Caco-2 (cell line): ENCODE results near the gene TPD52L1. TPM values are rescaled to one million over a fixed set of nuclear protein-coding genes. Genes with fewer than 3 reads are reported as not detected.

Experiments used
- BruUV-seq: library from RNA; stranded (reverse); fragments of 400-500 nt; replicated peaks from 2 replicates; lab custom pipeline; 2021; lab: Mats Ljungman, UMichigan
- CTCF ChIA-PET: fragments of 300-600 bp; sonication (Branson Sonifier 250); formaldehyde crosslinking; loops from one replicate; lab custom pipeline; 2022; ENCODE audit warnings: antibody characterized with exemption; lab: Charles Lee
- POLR2A ChIA-PET: fragments of 300-600 bp; sonication (Branson Sonifier 250); formaldehyde crosslinking; loops from one replicate; lab custom pipeline; 2022; ENCODE audit warnings: antibody characterized with exemption; lab: Charles Lee
- DNase-seq, 2 experiments: peaks; one replicate each; pipeline versions ENCODE4 v3.0.0 to v3.0.0-alpha.2; 2020 to 2022
- H3K27me3 ChIP-seq: replicated peaks from 2 replicates; pipeline ENCODE4 v1.6.0; 2011; ENCODE audit warnings: low read length; ENCODE audit not compliant: control insufficient read depth, insufficient read depth
- H3K36me3 ChIP-seq: 2 replicates; pipeline ENCODE4 v1.5.1; 2011; ENCODE audit warnings: low read length; ENCODE audit not compliant: control insufficient read depth, insufficient read depth
- H3K4me1 ChIP-seq: fragments of 250-450 bp; sonication (Bioruptor Pico); 2 replicates; pipeline ENCODE4 v1.5.1; 2020; ENCODE audit warnings: mild to moderate bottlenecking
- H3K4me3 ChIP-seq: 2 replicates; pipeline ENCODE4 v1.5.1; 2011; ENCODE audit warnings: low read depth, mild to moderate bottlenecking, control low read depth, low read length
- H3K9me3 ChIP-seq: fragments of 250-450 bp; sonication (Bioruptor Pico); 2 replicates; pipeline ENCODE4 v1.5.1; 2020; ENCODE audit warnings: mild to moderate bottlenecking, moderate library complexity
- H3K27ac Mint-ChIP-seq: one replicate; pipeline ENCODE4 v1.8.0; 2022; ENCODE audit warnings: mixed read lengths; ENCODE audit not compliant: unreplicated experiment
- H3K27me3 Mint-ChIP-seq: one replicate; pipeline ENCODE4 v1.8.0; 2022; ENCODE audit warnings: mixed read lengths; ENCODE audit not compliant: insufficient read depth, unreplicated experiment
- H3K36me3 Mint-ChIP-seq: one replicate; pipeline ENCODE4 v1.8.0; 2022; ENCODE audit warnings: mild to moderate bottlenecking, mixed read lengths; ENCODE audit not compliant: insufficient read depth, unreplicated experiment
- H3K4me1 Mint-ChIP-seq: one replicate; pipeline ENCODE4 v1.8.0; 2022; ENCODE audit warnings: low read depth, mixed read lengths; ENCODE audit not compliant: unreplicated experiment
- H3K4me3 Mint-ChIP-seq: one replicate; pipeline ENCODE4 v1.8.0; 2022; ENCODE audit warnings: mild to moderate bottlenecking, moderate library complexity, mixed read lengths; ENCODE audit not compliant: unreplicated experiment
- H3K9me3 Mint-ChIP-seq: one replicate; pipeline ENCODE4 v1.8.0; 2022; ENCODE audit warnings: mixed read lengths; ENCODE audit not compliant: unreplicated experiment
- intact Hi-C: fragments of 100-400 bp; cut with micrococcal nuclease; formaldehyde crosslinking; loops from one replicate; pipeline ENCODE4 v1.10.0; 2022; ENCODE audit not compliant: unreplicated experiment
- total RNA-seq: library from RNA; stranded (reverse); gene quantifications from 2 replicates; pipeline ENCODE4 v1.2.3, GENCODE V29; 2022
- TF ChIP-seq, protein P1 (sequence below), 2 experiments: fragments of 200-600 bp in 1 of 2; IDR thresholded peaks; 1 replicate in 1 of 2; 2 replicates in 1 of 2; pipeline versions ENCODE4 v1.5.1 to v1.8.0; 2011 to 2022; ENCODE audit warnings: antibody characterized with exemption in 1 of 2, control low read depth in 1 of 2, inconsistent platforms in 1 of 2, low read depth in 1 of 2, low read length in 1 of 2, mild to moderate bottlenecking in 1 of 2, moderate library complexity in 1 of 2; ENCODE audit not compliant: insufficient read depth in 1 of 2, severe bottlenecking in 1 of 2, unreplicated experiment in 1 of 2

TPD52L1 gene
- total RNA-seq, 1 experiment from 2014 or later: 83.9 TPM

DNA sequence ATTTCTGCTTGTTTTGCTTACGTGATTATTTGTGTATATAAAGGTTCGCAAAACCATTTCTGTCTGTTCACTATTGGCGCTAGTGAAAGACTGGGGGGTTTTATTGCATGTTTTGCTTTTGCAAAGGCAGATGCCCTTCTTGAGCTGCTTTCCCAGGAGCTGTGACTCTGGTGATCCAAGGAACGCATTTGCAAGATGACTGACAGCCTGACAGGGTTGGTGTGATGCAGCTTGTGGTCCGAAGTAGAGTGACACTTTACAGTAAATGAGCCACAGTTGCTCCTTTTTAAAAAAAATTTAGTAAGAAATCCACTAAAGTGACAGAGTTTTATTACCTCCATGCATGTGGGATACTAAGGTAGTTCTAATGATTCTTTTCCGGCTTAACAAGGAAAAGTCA lies 73.7 kb downstream of the TPD52L1 start:
- POLR2A ChIA-PET: no interaction called here
- no TSS peak for BruUV-seq
- H3K4me3 ChIP-seq: no peak overlapping the region
- Mint-ChIP-seq H3K27me3 (no peaks in the 10 kb centered on the region), H3K4me1 (peaks cover 22% of the 10 kb centered on the region), H3K27ac (no peak overlapping the region), H3K4me3 (no peak overlapping the region), H3K9me3 (no peaks in the 10 kb centered on the region), H3K36me3 (peaks cover 6% of the 10 kb centered on the region)
- H3K27me3 ChIP-seq: no peaks in the 10 kb centered on the region
- no peaks in the 10 kb centered on the region for H3K9me3 ChIP-seq
- DNase-seq: no peak
- CTCF ChIA-PET: no interaction called here
- H3K4me1 ChIP-seq: peaks cover 10% of the 10 kb centered on the region
- intact Hi-C loops: no loop called here
- H3K36me3 ChIP-seq: no peaks in the 10 kb centered on the region
- TF ChIP-seq, protein P1, sequence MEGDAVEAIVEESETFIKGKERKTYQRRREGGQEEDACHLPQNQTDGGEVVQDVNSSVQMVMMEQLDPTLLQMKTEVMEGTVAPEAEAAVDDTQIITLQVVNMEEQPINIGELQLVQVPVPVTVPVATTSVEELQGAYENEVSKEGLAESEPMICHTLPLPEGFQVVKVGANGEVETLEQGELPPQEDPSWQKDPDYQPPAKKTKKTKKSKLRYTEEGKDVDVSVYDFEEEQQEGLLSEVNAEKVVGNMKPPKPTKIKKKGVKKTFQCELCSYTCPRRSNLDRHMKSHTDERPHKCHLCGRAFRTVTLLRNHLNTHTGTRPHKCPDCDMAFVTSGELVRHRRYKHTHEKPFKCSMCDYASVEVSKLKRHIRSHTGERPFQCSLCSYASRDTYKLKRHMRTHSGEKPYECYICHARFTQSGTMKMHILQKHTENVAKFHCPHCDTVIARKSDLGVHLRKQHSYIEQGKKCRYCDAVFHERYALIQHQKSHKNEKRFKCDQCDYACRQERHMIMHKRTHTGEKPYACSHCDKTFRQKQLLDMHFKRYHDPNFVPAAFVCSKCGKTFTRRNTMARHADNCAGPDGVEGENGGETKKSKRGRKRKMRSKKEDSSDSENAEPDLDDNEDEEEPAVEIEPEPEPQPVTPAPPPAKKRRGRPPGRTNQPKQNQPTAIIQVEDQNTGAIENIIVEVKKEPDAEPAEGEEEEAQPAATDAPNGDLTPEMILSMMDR (IDR thresholded peaks at IDR 0.05; ENCODE audit: insufficient read depth in 1 of 2, low read depth in 1 of 2, low read length in 1 of 2, severe bottlenecking in 1 of 2, unreplicated experiment in 1 of 2): no peak

DNA sequence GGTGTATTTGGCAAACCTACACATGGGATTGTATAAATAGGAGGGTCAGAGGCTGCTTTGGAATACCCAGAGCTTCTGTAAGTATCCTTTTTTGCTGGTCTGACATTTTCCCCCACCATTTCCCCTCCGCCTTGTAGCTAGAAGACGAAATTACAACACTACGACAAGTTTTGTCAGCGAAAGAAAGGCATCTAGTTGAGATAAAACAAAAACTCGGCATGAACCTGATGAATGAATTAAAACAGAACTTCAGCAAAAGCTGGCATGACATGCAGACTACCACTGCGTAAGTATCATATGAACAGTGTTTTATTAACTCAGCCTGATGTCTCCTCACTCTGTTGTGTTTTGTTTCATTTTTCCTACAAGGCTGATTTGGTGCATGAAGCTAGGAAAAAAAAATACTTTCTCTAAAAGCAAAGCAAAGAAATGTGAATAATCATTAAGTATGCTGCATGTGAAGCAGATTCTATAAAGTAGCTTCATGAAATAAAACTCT lies 75.5 kb downstream of the TPD52L1 start:
- Mint-ChIP-seq H3K4me3 (no peak overlapping the region), H3K36me3 (peaks cover 6% of the 10 kb centered on the region), H3K27ac (no peak overlapping the region), H3K4me1 (peaks cover 24% of the 10 kb centered on the region), H3K27me3 (no peaks in the 10 kb centered on the region), H3K9me3 (no peaks in the 10 kb centered on the region)
- intact Hi-C loops: no loop called here
- H3K36me3 ChIP-seq: no peaks in the 10 kb centered on the region
- H3K9me3 ChIP-seq: no peaks in the 10 kb centered on the region
- peaks cover 6% of the 10 kb centered on the region; the same call in 1 of the 2 replicates for H3K4me1 ChIP-seq
- H3K4me3 ChIP-seq: no peak overlapping the region
- ChIA-PET CTCF (no interaction called here), POLR2A (no interaction called here)
- TF ChIP-seq, protein P1 (IDR thresholded peaks at IDR 0.05; ENCODE audit: insufficient read depth in 1 of 2, low read depth in 1 of 2, low read length in 1 of 2, severe bottlenecking in 1 of 2, unreplicated experiment in 1 of 2): no peak
- BruUV-seq: no TSS peak
- DNase-seq: no peak
- H3K27me3 ChIP-seq: no peaks in the 10 kb centered on the region

DNA sequence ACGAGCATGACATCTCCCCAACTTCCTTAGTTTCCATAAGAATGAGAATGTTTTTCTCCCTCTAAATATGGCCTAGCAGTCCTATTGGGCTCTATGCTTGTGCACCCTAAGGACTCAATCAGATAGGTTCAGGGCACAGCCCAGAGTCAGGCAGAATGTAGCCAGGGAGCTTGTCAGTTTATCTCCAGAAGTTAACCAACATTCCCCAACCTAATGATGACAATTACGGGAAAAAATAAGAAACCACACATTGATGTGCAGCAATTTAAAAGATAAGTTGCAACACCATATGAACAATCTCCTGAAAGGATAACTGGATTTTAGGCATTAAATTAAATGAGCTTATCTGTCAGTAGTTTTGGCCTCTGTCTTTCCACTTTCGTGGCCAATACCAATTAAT lies 77.1 kb downstream of the TPD52L1 start:
- H3K27me3 ChIP-seq: no peaks in the 10 kb centered on the region
- no peak for DNase-seq
- no peak overlapping the region for H3K4me3 ChIP-seq
- Mint-ChIP-seq H3K27ac (no peak overlapping the region), H3K4me3 (no peak overlapping the region), H3K36me3 (peaks cover 6% of the 10 kb centered on the region), H3K4me1 (peaks cover 17% of the 10 kb centered on the region), H3K9me3 (no peaks in the 10 kb centered on the region), H3K27me3 (no peaks in the 10 kb centered on the region)
- H3K36me3 ChIP-seq: no peaks in the 10 kb centered on the region
- H3K4me1 ChIP-seq: peaks cover 6% of the 10 kb centered on the region; the same call in 1 of the 2 replicates
- ChIA-PET POLR2A (no interaction called here), CTCF (no interaction called here)
- TF ChIP-seq, protein P1 (IDR thresholded peaks at IDR 0.05; ENCODE audit: insufficient read depth in 1 of 2, low read depth in 1 of 2, low read length in 1 of 2, severe bottlenecking in 1 of 2, unreplicated experiment in 1 of 2): no peak
- intact Hi-C loops: no loop called here
- H3K9me3 ChIP-seq: no peaks in the 10 kb centered on the region
- no TSS peak for BruUV-seq
